Sigmoid colon (tissue), 7 donors: Measurements from ENCODE around the gene RFX7. TPM values are rescaled to one million over a fixed set of nuclear protein-coding genes. Genes with fewer than 3 reads are reported as not detected.

Experiments
- DNase-seq: peaks from one replicate; pipeline ENCODE4 v3.0.0-alpha.2; 2019
- H3K27ac ChIP-seq, 4 donors: fragments of 200-600 bp; sonication (generic); one replicate each; pipeline ENCODE4 v1.5.1; 2016 to 2019; ENCODE audit warnings: mild to moderate bottlenecking in 1 of 4
- H3K27me3 ChIP-seq, 3 donors: fragments of 200-600 bp; sonication (generic); one replicate each; pipeline ENCODE4 v1.5.1; 2019; ENCODE audit warnings: mild to moderate bottlenecking in 1 of 3
- H3K36me3 ChIP-seq, 4 donors: fragments of 200-600 bp; sonication (generic); one replicate each; pipeline ENCODE4 v1.5.1; 2016 to 2019
- H3K4me1 ChIP-seq, 4 donors: fragments of 200-600 bp; sonication (generic); one replicate each; pipeline ENCODE4 v1.5.1; 2017 to 2019
- H3K4me3 ChIP-seq, 4 donors: fragments of 200-600 bp; sonication (generic); one replicate each; pipeline ENCODE4 v1.5.1; 2017 to 2019; ENCODE audit warnings: mild to moderate bottlenecking in 2 of 4, moderate library complexity in 1 of 4
- H3K9me3 ChIP-seq, 4 donors: fragments of 200-600 bp in 3 of 4; sonication (generic) in 3 of 4; one replicate each; pipeline versions ENCODE4 v1.5.1 to v1.6.1; 2013 to 2019
- EP300 ChIP-seq, 4 donors: sonication (generic); formaldehyde crosslinking; IDR thresholded peaks; one replicate each; pipeline ENCODE4 v1.6.1; 2017; ENCODE audit warnings: antibody characterized with exemption in 4 of 4
- POLR2A ChIP-seq, 2 donors: fragments of 450-650 bp; IDR thresholded peaks; one replicate each; pipeline ENCODE4 v1.6.1; 2016; ENCODE audit warnings: antibody characterized with exemption in 2 of 2, mild to moderate bottlenecking in 2 of 2, moderate library complexity in 2 of 2
- POLR2AphosphoS5 ChIP-seq, 4 donors: sonication (generic); formaldehyde crosslinking; IDR thresholded peaks; one replicate each; pipeline ENCODE4 v1.6.1; 2017; ENCODE audit warnings: antibody characterized with exemption in 4 of 4
- whole genome bisulfite sequencing, 2 donors: extraction: QIAGEN DNeasy Blood & Tissue Kit; methylation state at CpG; one replicate each; pipeline ENCODE4 v1.1.7; 2013; 5-methylcytosine and 5-hydroxymethylcytosine counted together
- intact Hi-C: fragments of 100-400 bp; cut with DNase I; formaldehyde crosslinking; loops from one replicate; pipeline ENCODE4 v1.15.1; 2023
- polyA plus RNA-seq, 3 donors: library from polyadenylated mRNA; stranded (reverse); fragments of 200-250 nt; gene quantifications; one replicate each; pipeline ENCODE4 v1.2.3, GENCODE V29; 2013
- total RNA-seq, 4 donors: library from RNA; depleted of rRNA; stranded (reverse); fragments of >200 nt; gene quantifications; one replicate each; pipeline ENCODE4 v1.1.0, GENCODE V29; 2016
- TF ChIP-seq, protein P1 (sequence below), 4 experiments: fragments of 450-650 bp in 3 of 4; fragments of 200-600 bp in 1 of 4; IDR thresholded peaks; one replicate each; pipeline ENCODE4 v1.5.1; 2016 to 2019; ENCODE audit warnings: antibody characterized with exemption in 4 of 4, mild to moderate bottlenecking in 3 of 4, moderate library complexity in 2 of 4
- donor health status: healthy with polysubstance abuse.
- donor health status: Bipolar disorder and iron deficiency.
- donor health status: healthy.

Gene RFX7
- total and polyA plus RNA-seq, 7 donors = 0.60 to 9.1 (median 6.7) TPM

DNA sequence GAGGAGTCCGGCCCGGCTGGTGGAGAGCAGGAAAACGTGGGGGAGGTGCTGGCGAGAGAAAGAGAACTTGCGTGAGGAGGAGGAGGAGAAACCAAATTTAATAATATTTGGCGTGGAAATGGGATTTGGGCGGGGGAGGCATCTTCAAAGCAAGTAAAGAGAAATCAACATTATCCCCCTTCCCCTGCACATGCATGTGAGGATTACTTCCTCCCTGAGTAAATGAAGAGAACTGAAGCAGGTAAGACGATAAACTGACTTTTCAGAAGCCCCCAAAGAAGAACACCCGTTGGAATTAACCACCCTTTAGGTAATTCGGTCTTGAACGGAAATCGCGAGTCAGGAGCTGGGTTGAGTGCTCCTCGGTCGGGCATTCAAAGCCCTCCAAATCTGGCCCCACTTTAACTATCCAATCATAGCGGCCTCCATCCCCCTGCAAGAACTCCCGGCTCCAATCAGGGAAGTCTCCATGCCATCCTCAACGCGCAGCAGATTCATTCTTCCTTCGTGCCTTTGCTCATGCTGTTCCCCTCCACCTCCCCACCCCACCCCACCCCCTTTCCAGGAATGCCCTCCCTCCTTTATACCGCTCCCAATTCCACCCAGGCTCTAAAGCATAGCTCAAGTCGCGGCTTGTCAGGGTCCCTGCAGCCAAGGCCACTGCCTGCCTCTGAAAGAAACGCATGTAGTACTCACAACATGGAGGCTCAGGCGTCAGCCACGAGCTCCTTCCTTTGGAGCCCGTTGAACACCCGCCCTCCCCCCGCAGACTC, 545 bp upstream of the RFX7 start:
- Histone ChIP-seq H3K4me3 (peak overlapping the region; percentile 44 to 99 (median 94)), H3K27me3 (no peaks in the 10 kb centered on the region), H3K36me3 (no peaks in the 10 kb centered on the region), H3K9me3 (no peaks in the 10 kb centered on the region), H3K4me1 (peaks cover 0 to 45% (median 28%) of the 10 kb centered on the region in 4 donors), H3K27ac (peak overlapping the region; percentile 74 to 93 (median 92))
- 1 to 2% methylated on average over 29 of the region's 29 CpGs for WGBS, 2 donors
- TF ChIP-seq EP300 (IDR thresholded peaks at IDR 0.05) (no peak), POLR2A (IDR thresholded peaks at IDR 0.05) (no peak), POLR2AphosphoS5 (IDR thresholded peaks at IDR 0.05) (no peak)
- TF ChIP-seq, protein P1, sequence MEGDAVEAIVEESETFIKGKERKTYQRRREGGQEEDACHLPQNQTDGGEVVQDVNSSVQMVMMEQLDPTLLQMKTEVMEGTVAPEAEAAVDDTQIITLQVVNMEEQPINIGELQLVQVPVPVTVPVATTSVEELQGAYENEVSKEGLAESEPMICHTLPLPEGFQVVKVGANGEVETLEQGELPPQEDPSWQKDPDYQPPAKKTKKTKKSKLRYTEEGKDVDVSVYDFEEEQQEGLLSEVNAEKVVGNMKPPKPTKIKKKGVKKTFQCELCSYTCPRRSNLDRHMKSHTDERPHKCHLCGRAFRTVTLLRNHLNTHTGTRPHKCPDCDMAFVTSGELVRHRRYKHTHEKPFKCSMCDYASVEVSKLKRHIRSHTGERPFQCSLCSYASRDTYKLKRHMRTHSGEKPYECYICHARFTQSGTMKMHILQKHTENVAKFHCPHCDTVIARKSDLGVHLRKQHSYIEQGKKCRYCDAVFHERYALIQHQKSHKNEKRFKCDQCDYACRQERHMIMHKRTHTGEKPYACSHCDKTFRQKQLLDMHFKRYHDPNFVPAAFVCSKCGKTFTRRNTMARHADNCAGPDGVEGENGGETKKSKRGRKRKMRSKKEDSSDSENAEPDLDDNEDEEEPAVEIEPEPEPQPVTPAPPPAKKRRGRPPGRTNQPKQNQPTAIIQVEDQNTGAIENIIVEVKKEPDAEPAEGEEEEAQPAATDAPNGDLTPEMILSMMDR (IDR thresholded peaks at IDR 0.05) = no peak
- peak; percentile 69 for DNase-seq
- intact Hi-C loops = loop anchor here (2.0 to 10.0 kb wide), 3 partner anchors 139 to 252 kb away; partner anchors contain the start of gene NEDD4

DNA sequence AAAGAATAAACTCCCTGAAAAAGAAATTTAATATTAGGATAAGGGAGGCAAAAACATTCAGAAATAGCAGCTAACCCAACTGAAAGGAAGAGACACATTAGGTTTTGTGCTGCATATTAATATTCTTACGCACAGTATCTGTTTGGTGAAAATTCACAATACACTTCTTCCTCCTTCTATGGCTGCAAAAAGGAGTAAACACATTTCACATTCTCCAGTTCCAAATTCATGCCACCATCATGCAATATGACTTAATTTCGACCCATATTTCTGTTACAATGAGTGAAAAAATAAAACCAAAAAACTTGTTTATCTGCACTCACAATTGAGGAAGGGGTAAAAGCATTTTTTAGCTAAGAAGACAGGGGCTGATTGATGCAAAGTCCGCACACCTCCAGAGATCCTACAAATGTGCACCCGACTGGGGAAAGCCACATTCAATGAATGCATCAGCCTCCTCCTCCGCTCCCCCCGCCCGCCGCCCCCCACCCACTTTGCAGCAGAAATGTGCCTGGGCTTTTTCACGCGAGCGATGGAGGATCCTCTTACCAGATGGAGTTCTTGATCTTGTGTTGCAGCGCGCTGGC, 1.0 kb downstream of the RFX7 start:
- TF ChIP-seq, protein P1 (IDR thresholded peaks at IDR 0.05) = no peak
- intact Hi-C loops = loop anchor here (5.0 to 10.0 kb wide), 2 partner anchors 138 to 250 kb away; partner anchors contain the start of gene NEDD4
- peak overlapping the region; percentile 87 to 93 (median 92) for H3K27ac ChIP-seq

DNA sequence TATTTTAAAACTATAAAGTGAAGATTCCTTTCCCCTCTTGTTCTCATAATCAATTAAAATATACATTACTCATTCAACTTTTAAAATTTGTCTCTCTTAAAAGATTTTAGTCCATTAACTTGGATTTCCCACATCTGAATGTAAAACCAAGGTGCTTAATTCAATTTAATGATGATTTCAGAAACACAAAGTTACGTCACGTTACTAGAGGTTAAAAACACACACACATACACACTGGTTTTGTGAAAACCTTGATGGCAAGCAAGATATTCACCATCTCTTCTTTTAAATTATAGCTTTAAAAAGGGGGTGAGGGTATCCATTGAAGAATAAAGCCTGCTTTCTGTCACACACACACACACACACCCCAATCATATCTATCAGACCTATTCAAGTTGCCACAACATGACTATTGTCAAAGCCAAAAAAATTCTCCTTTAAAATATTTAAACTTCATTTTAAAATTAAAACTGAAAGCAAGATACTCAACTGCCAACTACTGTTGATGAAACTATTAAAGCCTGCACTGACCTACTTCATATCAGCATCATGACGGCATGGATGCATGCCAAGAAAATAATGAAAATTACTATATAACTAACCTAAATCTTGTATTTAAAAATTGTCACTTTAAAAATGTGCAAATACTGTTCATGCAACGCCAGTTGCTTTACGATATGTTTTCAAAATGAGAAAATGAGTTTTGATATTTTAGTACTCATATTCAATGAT, 2.1 kb downstream of the RFX7 start:
- peak overlapping the region in 3 of 4 donors; percentile 92 to 99 (median 97) for H3K4me3 ChIP-seq
- DNase-seq = no peak
- no peak for TF ChIP-seq POLR2A (IDR thresholded peaks at IDR 0.05)
- TF ChIP-seq, protein P1 (IDR thresholded peaks at IDR 0.05) = no peak
- TF ChIP-seq POLR2AphosphoS5 (IDR thresholded peaks at IDR 0.05) = no peak
- no peak for TF ChIP-seq EP300 (IDR thresholded peaks at IDR 0.05)
- no peaks in the 10 kb centered on the region for H3K9me3 ChIP-seq
- intact Hi-C loops = loop anchor here (5.0 to 10.0 kb wide), 2 partner anchors 137 to 249 kb away; partner anchors contain the start of gene NEDD4
- H3K4me1 ChIP-seq = peaks cover 0 to 58% (median 29%) of the 10 kb centered on the region in 4 donors
- WGBS, 2 donors = 44 to 45% methylated on average over 5 of the region's 5 CpGs
- no peaks in the 10 kb centered on the region for H3K36me3 ChIP-seq
- no peak overlapping the region for H3K27ac ChIP-seq
- H3K27me3 ChIP-seq = no peaks in the 10 kb centered on the region

More for the DNA sequence above, 1.0 kb downstream of the RFX7 start:
- WGBS, 2 donors = 0 to 1% methylated on average over 13 of the region's 13 CpGs
- Histone ChIP-seq H3K4me1 (peaks cover 0 to 47% (median 28%) of the 10 kb centered on the region in 4 donors), H3K4me3 (peak overlapping the region; percentile 92 to 99 (median 98)), H3K36me3 (no peaks in the 10 kb centered on the region), H3K9me3 (no peaks in the 10 kb centered on the region), H3K27me3 (no peaks in the 10 kb centered on the region)
- DNase-seq = no peak

DNA sequence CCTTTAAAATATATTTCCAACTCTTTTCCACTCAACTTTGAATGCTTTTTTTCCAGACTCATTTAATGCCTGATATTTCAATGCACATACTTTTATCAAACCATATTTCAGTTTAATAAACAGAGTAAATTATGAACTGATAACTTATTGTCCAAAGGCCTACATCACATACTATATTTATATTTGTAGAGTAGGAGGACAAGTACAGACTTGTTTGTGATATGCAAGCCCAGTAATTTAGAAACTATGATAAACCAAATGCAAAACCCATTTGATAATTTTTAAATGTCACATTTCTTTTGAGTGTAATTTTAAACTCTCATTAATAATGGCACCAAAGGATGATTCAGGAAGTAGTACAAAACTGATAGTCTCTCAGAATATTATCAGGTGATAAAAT, 3.3 kb downstream of the RFX7 start:
- H3K4me3 ChIP-seq = no peak overlapping the region
- H3K27me3 ChIP-seq = no peaks in the 10 kb centered on the region
- DNase-seq = no peak
- TF ChIP-seq POLR2AphosphoS5 (IDR thresholded peaks at IDR 0.05) (no peak), POLR2A (IDR thresholded peaks at IDR 0.05) (no peak), EP300 (IDR thresholded peaks at IDR 0.05) (no peak)
- TF ChIP-seq, protein P1 (IDR thresholded peaks at IDR 0.05) = no peak
- peaks cover 0 to 59% (median 27%) of the 10 kb centered on the region in 4 donors for H3K4me1 ChIP-seq
- intact Hi-C loops = loop anchor here (5.0 to 10.0 kb wide), 2 partner anchors 136 to 248 kb away; partner anchors contain the start of gene NEDD4
- H3K36me3 ChIP-seq = no peaks in the 10 kb centered on the region
- no peaks in the 10 kb centered on the region for H3K9me3 ChIP-seq
- H3K27ac ChIP-seq = no peak overlapping the region
